ENCODE measurements around the gene BMPR1A.
A peak's percentile ranks its signal among the peaks of the same experiment; 100 is the strongest.

The BMPR1A gene

DNA sequence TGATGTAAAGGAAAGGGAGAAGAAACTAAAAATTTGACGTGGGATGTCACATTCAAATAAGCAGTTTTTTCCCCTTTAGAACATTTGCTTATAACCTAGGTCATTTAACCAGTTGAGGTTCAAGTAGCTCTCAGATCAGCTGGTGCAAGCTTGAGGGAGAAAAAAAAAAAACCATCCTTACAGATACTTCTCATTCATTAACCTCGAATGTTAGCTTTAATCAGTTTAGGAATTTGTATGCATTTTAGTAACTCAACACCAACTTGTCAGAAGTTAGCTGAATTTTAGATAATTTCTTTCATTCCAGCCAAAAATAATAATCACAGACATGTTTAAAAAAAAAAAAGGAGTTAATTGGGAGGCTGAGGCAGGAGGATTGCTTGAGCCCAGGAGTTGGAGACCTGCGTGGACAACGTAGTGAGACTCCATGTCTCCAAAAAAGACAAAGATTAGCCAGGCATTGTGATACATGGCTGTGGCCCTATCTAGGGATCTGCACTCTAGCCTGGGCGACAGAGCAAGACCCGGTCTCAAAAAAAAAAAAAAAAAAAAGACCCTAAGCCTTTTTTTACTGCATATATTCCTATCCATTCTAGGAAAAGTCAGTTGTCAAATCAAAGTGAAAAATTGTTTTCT lies 46.2 kb downstream of the BMPR1A start:
- DNase-seq (ENCODE audit: low spot score): no peak

DNA sequence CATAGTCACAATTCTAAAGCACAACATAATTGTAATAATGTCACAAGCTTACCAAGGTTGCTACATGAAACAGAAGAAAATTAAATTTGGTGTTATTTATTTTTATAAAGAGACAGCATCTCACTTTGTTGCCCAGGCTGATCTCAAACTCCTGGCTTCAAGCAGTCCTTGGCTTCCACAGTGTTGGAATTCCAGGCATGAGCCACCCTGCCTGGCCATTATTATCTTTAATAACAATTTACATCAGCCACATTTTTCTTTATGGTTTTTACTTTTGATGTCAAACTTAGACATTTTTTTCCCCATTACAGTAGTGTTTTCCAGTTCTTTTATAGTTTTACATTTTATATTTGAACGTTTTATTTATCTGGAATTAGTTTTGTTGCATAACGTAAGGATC lies 46.7 kb downstream of the BMPR1A start:
- no peak for DNase-seq (ENCODE audit: low spot score)

DNA sequence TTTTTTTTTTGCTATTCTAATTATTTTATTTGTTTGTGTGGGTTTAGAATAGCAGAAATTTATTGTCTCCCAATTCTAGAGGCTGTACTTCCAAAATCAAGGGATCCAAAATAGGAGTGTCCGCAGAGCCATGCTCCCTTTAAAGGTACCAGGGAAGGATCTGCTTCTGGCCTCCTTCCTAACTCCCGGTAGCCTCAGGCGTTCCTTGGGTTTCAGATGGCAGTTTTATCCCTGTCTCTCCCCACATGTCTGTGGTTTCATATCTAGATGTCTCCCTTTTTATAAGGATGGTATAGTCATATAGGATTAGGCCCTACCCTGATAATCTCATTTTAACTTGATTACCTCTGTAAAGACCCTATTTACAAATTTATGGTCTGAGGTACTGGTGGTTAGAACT lies 48.4 kb downstream of the BMPR1A start:
- DNase-seq (ENCODE audit: low spot score): no peak

DNA sequence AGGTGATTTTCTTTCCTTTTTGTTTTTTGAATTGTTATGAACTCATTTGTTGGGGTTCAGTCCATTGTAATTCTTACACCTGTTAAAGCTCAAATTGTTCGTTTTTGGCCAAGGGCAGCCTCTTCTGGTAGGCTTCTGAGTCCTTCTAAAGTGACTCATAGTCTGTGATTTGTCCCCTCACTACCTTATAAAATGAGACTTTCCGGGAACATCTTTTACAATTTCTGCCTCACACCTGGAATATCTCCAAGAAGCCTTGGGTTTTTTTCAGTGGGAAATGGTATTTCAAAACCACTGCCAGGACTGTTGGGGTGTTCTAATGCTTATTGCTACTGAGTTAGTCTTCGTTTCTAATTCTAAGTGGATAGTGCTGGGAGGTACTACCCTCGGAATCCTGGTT lies 56.7 kb downstream of the BMPR1A start:
- DNase-seq (ENCODE audit: low spot score): no peak

DNA sequence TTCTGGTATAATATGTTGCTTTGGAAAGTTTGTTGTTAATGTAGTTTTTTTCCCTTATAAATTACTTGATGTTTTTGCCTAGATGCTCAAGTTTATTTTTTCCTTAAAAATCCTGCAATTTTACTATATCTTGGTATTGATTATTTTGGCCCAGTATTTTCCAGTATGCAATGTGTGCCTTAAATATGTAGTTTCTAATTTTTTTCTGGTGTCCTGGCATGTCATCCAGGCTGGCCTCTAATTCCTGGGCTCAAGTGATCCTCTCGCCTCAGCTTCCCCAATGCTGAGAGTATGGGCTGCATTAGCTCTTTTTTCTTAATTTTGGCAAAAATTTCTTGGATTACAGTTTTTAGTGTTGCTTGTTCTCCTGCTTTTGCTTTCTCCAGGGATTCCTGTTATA lies 57.6 kb downstream of the BMPR1A start:
- DNase-seq (ENCODE audit: low spot score): no peak

DNA sequence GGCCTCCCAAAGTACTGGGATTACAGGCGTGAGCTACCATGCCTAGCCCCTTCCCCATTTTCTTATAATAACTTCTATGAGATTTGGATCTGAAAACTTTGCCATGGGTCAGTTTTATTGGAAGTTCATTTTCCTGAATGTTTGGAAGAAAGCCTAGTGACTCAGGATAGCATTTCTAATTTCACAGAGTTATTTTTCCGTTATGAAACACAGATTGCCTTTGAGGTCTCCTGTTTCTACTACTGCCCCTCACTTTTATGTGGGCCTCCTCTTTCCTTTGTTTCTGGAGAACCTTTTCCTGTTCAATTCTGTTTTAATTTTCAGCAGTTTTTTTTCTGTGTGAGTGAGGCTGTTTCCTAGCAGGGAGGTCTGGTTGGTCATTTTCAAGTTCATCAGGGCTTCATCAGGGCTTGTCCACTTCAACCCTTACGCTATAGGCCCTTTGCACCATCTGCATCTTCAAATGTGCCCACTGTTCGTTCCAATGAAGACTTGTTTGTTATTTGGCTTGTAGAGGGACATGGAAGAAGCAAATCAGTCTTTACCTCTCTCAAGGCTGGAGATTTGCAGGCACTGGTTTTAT lies 58.7 kb downstream of the BMPR1A start:
- DNase-seq (ENCODE audit: low spot score): no peak

DNA sequence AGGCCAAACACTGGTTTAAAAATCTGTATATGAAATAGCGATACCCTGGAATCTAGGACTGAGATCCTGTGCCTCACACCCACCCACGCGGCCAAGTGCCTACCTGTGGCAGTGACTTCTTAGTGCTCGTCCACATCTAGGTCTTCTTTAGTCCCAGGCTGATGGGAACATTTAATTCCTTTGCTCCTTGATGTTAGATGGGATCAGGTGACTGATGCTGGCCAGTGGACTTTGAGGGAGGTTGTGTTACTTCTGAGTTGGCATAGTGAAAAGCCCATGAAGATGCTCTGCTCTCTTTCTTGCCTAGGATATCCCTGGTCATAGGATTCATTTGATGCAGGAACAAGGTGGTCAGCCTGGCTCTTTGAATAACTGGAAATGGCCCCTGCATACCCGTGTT lies 59.2 kb downstream of the BMPR1A start:
- DNase-seq (ENCODE audit: low spot score): no peak

DNA sequence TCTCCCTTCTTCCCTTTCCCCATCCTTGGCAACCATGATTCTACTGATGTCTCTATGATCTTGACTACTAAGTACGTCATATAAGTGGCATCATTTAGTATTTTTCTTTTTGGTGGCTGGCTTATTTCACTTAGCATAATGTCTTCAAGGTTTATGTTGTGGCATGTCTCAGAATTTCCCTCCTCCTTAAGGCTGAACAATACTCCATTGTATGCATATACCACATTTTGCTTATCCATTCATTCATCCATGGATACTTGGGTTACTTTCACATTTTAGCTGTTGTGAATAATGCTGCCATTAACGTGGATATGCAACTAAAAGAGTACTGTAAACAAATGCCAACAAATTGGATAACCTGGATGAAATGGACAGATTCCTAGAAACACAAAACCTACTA lies 60.8 kb downstream of the BMPR1A start:
- no peak for DNase-seq (ENCODE audit: low spot score)

DNA sequence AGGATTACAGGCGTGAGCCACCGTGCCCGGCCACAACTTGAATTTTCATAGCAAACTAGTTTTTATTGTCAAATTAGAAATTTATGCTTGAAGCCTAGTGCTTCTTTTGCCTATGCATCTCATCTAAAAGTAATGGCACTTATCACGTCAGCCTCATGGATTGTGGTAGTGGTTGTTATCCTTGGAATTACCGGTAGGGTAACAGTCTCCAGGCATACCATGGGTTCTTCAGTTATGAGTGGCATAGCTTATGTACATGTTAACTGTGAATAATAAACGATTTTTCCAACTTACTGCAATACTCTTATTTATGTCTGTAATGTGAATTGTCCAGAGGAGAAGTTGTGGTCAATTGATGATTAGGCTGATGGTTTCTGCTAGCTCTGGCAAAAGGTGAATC lies 63.1 kb downstream of the BMPR1A start:
- no peak for DNase-seq (ENCODE audit: low spot score)

DNA sequence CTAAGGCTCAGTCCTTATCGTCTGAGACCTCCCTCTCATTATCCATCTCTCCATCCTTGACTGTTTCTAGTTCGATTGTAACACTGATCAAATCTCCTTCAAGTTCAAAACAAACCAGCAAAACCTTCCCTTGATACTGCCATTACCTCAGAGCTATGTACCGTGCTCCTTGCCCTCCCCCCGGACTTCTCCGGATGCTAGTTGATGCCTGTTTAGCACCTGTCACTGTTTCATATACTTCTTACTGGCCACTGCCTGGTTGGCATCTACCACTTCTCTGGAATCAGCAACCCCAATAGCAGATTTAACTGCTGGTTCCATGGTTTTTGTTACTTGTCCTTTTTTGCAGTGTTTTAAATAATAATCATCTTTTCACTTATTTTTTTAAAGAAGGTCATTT lies 64.1 kb downstream of the BMPR1A start:
- DNase-seq (ENCODE audit: low spot score): no peak

DNA sequence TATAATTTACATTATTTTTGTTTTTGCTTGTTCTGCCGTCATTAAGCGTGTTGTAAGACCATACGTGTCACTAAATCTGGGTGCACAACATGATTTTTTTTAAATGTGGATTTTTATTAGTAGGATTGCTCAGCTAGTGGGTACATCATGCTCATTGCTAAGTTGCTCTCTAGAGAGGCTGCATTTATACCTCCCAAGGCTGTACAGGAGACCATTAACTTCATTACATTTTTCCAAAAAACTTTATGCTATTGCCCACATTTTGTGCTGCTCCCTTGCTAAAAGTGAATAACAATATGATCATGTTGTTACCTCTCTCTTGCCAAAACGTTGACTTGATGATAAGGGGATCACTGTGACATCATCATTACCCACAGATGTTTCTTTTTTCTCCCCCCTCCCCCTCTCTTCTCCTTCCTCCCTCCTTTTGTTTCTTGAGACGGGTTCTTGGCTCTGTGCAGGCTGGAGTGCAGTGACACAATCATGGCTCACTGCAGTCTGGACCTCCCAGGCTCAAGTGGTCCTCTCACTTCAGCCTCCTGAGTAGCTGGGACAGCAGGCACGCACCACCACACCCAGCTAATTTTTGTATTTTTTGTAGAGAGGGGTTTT lies 65.1 kb downstream of the BMPR1A start:
- DNase-seq (ENCODE audit: low spot score): no peak

DNA sequence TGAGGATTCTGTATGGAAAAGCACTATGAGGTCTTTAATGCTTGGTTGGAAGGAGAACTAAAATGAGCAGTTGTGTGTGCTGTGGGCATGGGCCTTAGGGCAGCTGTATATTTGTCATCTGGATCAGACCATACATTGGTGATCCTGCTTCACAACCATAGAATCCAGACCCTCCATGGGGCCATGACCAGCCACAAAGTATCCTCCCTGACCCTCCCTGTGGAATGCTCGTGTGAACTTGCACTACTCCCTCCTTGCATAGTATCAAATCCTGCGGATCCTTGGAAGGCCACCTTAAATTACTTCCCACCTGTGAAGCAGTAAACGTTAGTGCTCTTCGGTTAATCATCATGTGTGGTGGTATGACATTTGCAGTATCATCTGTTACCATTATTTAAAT lies 67.1 kb downstream of the BMPR1A start:
- DNase-seq (ENCODE audit: low spot score): no peak

DNA sequence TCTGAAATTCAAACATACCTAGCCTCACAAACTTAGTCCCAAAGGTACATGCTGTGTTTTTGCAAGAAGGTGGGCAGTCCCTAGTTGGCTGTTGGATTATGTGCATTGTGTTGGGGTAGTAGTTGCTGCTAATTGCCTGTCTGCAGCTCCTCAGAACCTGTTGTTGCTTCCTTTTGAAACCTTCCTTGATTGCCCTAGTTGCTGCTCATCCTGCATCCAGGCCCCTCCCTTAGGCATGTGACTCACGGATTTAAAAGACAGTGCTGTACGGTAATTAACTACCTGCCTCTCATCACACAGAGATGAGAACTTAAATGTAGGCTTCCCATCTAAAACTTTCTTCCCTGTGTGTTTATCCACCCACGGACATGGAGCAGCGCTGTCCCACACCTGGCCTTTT lies 67.7 kb downstream of the BMPR1A start:
- peak; percentile 13 for DNase-seq (ENCODE audit: low spot score)

DNA sequence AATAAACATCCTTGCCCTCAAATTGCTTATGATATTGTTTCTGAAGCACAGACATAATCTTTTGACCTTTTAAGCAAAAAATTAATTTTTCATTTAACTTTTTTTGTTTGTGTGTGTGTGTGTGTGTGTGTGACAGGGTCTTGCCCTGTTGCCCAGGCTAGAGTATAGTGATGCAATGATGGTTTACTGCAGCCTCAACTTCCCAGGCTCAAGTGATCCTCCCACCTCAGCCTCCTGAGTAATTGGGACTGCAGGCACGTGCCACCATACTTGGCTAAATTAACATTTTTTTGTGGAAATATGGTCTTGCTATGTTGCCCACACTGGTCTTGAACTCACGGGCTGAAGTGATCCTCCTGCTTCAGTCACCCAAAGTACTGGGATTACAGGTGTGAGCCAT lies 68.9 kb downstream of the BMPR1A start:
- DNase-seq (ENCODE audit: low spot score): no peak

DNA sequence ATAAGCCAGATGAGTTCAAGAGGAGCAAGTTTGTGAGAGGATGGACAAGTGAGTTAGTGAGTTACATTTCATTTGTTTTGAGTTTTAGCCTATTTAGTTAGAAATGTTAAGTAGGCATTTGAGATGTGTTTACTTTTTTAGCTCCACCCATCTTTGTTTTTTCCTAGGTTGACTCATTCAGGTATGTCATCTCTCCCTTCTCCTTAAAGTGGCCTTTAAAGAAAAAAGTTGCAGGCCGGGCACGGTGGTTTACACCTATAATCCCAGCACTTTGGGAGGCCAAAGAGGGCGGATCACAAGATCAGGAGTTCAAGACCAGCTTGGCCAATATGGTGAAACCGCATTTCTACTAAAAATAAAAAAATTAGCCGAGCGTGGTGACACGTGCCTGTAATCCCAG lies 71.2 kb downstream of the BMPR1A start:
- no peak for DNase-seq (ENCODE audit: low spot score)

DNA sequence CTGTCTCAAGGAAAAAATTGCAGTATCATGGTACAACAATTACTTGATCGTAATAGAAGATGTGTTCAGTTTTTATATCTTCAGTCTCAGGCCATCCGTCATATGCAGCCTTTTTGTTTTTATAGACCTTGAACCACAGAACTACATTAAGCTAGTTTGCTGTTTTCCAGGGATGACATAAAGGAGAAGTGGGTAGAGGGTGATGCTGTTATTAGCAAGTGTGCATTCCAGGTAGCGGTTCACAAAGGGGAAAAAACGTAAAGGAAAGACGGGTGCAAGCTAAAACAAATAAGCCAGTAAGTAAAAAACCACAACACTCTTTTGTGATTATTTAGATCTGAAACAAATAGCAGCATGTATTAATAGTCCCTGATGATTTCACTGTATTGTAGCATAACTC lies 71.7 kb downstream of the BMPR1A start:
- no peak for DNase-seq (ENCODE audit: low spot score)

DNA sequence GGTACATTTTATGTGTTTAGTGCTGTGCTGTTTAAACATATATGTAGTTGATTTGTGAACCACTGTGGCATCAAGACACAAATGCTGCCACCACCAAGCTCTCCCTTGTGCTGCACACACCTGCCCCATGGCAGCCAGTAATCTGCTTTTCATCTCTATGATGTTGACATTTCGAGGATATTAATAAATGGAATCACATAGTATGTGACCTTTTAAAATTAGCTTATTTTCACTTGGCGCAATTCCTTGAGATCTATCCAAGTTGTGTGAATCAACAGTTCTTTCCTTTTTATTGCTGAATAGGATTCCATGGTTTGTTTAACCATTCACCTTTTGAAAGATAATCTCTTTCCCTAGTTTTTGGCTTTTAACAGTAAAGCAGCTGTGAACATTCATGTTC lies 73.1 kb downstream of the BMPR1A start:
- DNase-seq (ENCODE audit: low spot score): no peak

DNA sequence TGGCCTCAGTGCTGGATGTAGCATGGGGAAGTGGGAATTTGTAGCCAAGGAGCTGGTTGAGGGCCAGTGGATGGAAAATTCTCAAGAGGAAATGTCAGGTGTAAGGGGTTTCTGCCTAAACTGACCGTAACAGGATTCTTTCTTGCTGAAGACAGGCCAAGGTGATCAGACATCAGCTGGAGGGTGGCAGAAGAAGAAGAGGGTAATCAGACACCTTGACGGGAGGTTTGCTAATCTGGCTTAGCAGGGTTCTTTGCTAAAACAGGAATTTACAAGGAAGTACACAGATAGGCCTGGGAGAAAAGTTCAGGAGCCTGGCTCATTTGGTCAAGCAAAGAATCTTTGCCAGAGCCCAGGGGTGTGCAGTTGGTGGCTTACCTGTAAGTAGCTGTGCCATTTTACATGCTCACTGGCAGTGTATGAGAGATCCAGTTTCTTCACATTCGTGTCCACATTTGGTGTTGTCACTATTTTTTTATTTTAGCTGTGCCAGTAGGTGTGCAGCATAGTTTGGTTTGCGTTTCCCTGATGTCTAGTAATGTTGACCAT lies 73.7 kb downstream of the BMPR1A start:
- no peak for DNase-seq (ENCODE audit: low spot score)

DNA sequence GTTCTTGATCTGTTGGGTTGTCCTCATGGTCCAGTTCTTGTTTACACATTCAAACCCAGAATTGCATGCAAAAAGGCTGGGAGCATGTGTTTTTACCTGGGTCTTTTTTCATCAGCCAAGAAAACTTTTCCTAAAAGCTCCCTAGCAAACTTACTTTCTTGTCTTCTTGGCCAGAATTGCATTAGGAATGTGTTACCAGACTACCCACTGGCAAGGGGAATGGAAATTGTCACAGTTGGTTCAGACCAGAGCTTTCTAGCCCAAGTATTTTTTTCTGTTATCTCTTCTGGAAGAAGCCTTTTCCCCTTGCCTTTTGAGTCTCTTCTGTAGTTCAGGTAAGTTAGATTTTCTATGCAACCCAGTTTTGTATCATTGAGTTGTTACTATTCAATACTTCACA lies 77.5 kb downstream of the BMPR1A start:
- no peak for DNase-seq (ENCODE audit: low spot score)

DNA sequence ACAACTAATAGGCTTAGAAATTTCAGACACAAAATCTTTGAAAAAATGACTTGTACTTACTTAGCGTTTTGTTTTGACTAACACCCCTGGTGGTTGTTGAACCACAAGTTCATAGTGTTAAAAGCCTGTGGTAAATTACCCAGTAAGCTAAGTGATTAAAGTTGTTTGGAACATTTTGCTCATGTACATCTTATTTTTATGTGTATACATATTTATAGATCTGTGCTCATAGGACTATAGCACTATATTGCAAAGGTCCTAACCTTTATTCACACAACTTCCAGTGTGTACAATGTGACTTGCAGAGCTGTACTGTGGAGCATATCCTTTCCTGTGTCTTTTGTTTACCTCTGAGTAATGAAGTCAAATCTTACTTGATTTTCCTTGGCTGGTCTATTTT lies 79.6 kb downstream of the BMPR1A start:
- DNase-seq (ENCODE audit: low spot score): no peak

DNA sequence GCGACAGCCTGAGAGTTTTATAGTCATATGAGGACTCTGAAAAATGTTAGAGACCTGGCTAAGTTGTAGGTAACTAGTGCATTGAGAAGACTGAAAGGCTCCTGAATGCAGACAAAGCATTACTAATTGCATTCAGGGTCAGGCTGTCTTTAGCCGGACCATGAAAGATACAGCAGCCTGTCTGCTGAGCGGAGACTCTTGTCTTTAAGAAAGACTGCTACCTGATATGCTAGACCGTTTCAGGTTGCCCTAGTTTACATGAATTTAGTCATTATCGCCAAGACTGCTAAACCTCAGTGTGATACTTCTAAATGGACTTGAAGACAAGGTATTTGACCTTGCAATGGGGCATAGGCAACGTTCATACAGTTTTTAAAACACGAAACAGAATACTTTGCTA lies 81.2 kb downstream of the BMPR1A start:
- no peak for DNase-seq (ENCODE audit: low spot score)

DNA sequence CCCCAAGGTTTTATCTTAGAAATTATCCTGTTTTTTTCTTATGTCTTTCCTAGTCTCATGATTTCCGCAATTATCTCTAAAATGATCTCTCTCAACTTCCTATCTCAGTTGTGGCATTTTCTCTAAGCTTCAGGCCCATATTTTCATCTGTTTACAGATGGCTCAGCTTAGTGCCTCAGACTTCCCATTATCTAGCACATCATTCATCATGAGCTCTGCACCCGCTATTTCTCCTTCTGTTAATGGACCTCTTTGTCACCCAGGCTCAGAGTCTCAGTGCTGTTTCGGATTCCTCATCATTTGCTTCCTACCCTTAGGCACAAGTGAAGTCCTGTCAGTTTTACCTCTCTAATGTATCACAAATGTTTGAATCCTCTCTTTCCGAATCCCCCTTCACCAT lies 84.1 kb downstream of the BMPR1A start:
- no peak for DNase-seq (ENCODE audit: low spot score)

DNA sequence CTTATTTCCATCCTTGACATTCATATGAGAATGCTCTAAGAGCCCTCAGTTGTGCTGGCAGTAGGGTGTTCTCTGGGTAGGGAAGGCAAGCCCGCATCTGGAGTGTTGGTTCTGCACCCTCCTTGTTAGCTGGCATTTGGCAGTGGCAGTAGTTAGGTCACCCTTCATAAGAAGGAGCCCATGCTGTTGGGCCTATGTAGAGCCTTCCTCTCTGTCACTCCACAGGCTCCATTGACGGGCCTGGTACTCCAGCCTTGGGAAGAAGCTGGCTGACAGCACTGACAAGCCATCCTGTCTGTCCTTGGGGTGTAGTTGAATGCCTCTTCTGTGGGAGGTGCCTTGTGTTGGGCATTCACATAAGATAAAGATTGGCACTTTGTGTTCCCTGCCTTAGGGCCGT lies 89.7 kb downstream of the BMPR1A start:
- DNase-seq (ENCODE audit: low spot score): no peak

DNA sequence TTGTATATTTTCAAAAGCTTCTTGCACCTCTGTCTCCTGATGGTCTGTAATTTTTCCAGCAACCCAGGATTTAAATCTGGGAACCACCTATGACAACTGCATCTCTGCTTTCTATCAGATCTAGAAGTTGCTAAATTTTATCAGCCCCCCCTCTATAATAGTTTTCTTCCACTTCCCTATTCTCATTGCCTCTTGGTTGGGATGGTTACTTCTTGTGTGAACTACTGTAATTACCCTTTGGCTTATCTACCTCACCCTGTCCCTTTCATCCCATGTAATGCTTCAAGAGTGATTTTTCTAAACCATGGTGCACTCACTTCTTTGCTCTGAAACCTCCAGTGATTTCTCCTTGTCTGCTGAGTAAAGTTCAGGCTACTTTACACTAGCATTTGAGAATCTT lies 92.3 kb downstream of the BMPR1A start:
- no peak for DNase-seq (ENCODE audit: low spot score)

Data from iPS-NIHi11 (cell line).